ENCODE data around the gene CPNE6.

CPNE6 gene

DNA sequence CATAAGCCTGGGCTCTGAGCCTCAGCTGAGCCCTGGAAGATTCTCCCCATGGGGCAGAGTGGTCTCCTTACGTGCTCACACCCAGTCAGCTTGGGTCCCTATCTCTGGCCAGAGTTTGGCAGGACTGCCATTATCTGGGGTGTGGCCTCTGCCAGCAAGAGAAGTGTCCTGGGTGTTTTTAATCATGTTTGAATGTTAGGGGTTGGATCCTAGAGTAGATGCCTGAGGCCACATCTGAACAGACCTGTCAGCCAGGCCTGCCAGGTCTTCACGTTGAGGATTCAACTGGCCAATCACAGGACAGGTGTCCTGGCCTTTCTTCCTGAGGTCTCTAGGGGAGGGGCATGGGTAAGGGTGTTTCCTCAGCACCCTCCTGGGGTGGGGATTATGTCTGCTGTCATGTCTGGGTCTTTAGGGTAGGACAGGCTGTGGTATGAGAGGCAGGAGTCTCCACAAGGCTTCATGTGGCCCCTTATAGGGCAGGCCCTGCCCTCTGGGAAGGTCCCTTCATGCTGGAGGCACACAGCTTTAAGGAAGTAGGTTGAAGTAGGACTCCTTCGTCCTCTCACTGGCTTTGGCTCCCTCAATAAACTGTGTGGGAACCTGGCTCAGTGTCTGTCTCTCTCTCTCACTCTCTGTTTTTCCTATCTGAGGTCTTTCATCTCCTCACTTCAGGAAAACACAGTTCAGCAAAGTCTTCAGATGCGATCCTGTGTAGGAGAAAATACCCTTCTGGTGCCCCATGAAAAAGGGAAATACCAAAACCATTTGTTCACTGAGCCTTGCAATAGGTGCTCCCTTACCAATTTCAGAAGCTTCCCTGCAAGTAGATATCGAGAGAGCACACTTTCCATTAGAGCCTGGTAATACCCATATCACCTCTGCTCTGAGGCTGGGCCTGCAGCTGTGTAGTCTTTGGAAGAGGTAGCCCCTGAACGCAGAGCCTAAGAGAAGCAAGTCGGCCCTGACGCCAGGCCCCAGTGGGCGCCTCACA, 52.4 kb downstream of the CPNE6 start:
- CTCF ChIA-PET = interaction anchor here (0.6 to 1.2 kb wide), 2 partner anchors 14 to 37 kb away, joined by 3 read pairs; partner anchors contain the start of gene IRF9
- POLR2A ChIA-PET = interaction anchor here (0.5 to 1.3 kb wide), 4 partner anchors 9 to 1211 kb away, joined by 3 to 11 read pairs (median 4); partner anchors contain the start of genes DCAF11, EMC9 and NRL

DNA sequence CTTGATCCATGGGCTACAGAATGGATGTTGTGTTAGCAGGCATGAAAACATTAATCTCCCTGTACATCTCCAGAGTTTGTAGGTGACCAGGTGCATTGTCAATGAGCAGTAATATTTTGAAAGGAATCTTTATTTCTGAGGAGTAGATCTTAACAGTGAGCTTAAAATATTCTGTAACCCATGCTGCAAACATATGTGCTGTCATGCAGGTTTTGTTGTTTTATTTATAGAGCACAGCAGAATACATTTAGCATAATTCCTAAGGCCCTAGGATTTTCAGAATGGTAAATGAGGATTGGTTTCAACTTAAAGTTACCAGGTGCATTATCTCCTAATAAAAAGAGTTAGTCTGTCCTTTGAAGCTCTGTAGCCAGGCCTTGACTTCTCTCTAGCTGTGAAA, 55.6 kb downstream of the CPNE6 start:
- peaks cover 0 to 18% of the 10 kb centered on the region in 2 experiments; a peak in 1 of 3 replicates for H3K36me3 ChIP-seq (ENCODE audit: control insufficient read depth in 2 of 2, insufficient read depth in 1 of 2, low read length in 2 of 2)
- H3K27ac ChIP-seq (ENCODE audit: extremely low read depth, low read depth, low read length) = no peak overlapping the region
- H3K4me1 ChIP-seq (ENCODE audit: control insufficient read depth, insufficient read depth, low read length) = no peaks in the 10 kb centered on the region
- POLR2A ChIA-PET = interaction anchor here (1.7 to 2.6 kb wide), 2 partner anchors 9 to 12 kb away, joined by 10 to 14 read pairs; partner anchors contain the start of genes DCAF11, NRL and PSME1
- CTCF ChIA-PET = interaction anchor here (1.3 kb wide), 1 partner anchor 34 kb away, joined by 4 read pairs; no protein-coding TSS in a partner anchor
- no peaks in the 10 kb centered on the region for H3K9me3 ChIP-seq (ENCODE audit: control insufficient read depth, insufficient read depth, low read depth, low read length)
- H3K4me3 ChIP-seq (ENCODE audit: low read depth, low read length) = no peak overlapping the region
- TF ChIP-seq ZNF692 (tag by site-specific recombination; IDR thresholded peaks at IDR 0.05) = no peak
- no peak for TF ChIP-seq ZNF354C (tag by site-specific recombination; IDR thresholded peaks at IDR 0.05; ENCODE audit: borderline replicate concordance, low read depth)
- TF ChIP-seq ZIC2 (tag by site-specific recombination; IDR thresholded peaks at IDR 0.05) = no peak
- no peak for TF ChIP-seq ZNF16 (tag by site-specific recombination; IDR thresholded peaks at IDR 0.05; ENCODE audit: low read depth)
- no peak for TF ChIP-seq TRIM28 (IDR thresholded peaks at IDR 0.05; ENCODE audit: borderline replicate concordance, low read length)
- TF ChIP-seq ZNF26 (tag by site-specific recombination; IDR thresholded peaks at IDR 0.05) = no peak

More for the DNA sequence above, 52.4 kb downstream of the CPNE6 start:
- Histone ChIP-seq H3K9me3 (ENCODE audit: control insufficient read depth, insufficient read depth, low read depth, low read length) (no peaks in the 10 kb centered on the region), H3K4me3 (ENCODE audit: low read depth, low read length) (no peak overlapping the region), H3K36me3 (ENCODE audit: control insufficient read depth in 2 of 2, insufficient read depth in 1 of 2, low read length in 2 of 2) (peaks cover 10 to 46% of the 10 kb centered on the region in 2 experiments; a peak in 2 of 3 replicates), H3K27ac (ENCODE audit: extremely low read depth, low read depth, low read length) (no peak overlapping the region), H3K4me1 (ENCODE audit: control insufficient read depth, insufficient read depth, low read length) (no peaks in the 10 kb centered on the region)
- TF ChIP-seq ZNF501 (tag by site-specific recombination; IDR thresholded peaks at IDR 0.05) = no peak
- no peak for TF ChIP-seq ZNF654 (tag by site-specific recombination; IDR thresholded peaks at IDR 0.05; ENCODE audit: low read depth)
- no peak for TF ChIP-seq ZNF558 (tag by site-specific recombination; IDR thresholded peaks at IDR 0.05)
- no peak for TF ChIP-seq KLF16 (tag by site-specific recombination; IDR thresholded peaks at IDR 0.05)
- no peak for TF ChIP-seq ZNF548 (tag by site-specific recombination; IDR thresholded peaks at IDR 0.05)
- no peak for TF ChIP-seq ZNF513 (tag by site-specific recombination; IDR thresholded peaks at IDR 0.05)
- TF ChIP-seq, protein P1, sequence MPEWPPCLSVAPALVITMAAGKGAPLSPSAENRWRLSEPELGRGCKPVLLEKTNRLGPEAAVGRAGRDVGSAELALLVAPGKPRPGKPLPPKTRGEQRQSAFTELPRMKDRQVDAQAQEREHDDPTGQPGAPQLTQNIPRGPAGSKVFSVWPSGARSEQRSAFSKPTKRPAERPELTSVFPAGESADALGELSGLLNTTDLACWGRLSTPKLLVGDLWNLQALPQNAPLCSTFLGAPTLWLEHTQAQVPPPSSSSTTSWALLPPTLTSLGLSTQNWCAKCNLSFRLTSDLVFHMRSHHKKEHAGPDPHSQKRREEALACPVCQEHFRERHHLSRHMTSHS (tag by site-specific recombination; IDR thresholded peaks at IDR 0.05) = no peak
- TF ChIP-seq ZNF768 (tag by site-specific recombination; IDR thresholded peaks at IDR 0.05) = no peak
- no peak for TF ChIP-seq ZNF335 (tag by site-specific recombination; conservative IDR thresholded peaks at IDR 0.05)
- TF ChIP-seq, protein P2, sequence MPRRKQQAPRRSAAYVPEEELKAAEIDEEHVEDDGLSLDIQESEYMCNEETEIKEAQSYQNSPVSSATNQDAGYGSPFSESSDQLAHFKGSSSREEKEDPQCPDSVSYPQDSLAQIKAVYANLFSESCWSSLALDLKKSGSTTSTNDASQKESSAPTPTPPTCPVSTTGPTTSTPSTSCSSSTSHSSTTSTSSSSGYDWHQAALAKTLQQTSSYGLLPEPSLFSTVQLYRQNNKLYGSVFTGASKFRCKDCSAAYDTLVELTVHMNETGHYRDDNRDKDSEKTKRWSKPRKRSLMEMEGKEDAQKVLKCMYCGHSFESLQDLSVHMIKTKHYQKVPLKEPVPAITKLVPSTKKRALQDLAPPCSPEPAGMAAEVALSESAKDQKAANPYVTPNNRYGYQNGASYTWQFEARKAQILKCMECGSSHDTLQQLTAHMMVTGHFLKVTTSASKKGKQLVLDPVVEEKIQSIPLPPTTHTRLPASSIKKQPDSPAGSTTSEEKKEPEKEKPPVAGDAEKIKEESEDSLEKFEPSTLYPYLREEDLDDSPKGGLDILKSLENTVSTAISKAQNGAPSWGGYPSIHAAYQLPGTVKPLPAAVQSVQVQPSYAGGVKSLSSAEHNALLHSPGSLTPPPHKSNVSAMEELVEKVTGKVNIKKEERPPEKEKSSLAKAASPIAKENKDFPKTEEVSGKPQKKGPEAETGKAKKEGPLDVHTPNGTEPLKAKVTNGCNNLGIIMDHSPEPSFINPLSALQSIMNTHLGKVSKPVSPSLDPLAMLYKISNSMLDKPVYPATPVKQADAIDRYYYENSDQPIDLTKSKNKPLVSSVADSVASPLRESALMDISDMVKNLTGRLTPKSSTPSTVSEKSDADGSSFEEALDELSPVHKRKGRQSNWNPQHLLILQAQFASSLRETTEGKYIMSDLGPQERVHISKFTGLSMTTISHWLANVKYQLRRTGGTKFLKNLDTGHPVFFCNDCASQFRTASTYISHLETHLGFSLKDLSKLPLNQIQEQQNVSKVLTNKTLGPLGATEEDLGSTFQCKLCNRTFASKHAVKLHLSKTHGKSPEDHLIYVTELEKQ (tag by site-specific recombination; IDR thresholded peaks at IDR 0.05; ENCODE audit: borderline replicate concordance) = no peak
- no peak for TF ChIP-seq ZXDB (tag by site-specific recombination; IDR thresholded peaks at IDR 0.05)
- TF ChIP-seq ZNF624 (tag by site-specific recombination; IDR thresholded peaks at IDR 0.05) = no peak
- TF ChIP-seq, protein P3, sequence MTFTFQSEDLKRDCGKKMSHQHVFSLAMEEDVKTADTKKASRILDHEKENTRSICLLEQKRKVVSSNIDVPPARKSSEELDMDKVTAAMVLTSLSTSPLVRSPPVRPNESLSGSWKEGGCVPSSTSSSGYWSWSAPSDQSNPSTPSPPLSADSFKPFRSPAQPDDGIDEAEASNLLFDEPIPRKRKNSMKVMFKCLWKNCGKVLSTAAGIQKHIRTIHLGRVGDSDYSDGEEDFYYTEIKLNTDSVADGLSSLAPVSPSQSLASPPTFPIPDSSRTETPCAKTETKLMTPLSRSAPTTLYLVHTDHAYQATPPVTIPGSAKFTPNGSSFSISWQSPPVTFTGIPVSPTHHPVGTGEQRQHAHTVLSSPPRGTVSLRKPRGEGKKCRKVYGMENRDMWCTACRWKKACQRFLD (tag by site-specific recombination; IDR thresholded peaks at IDR 0.05) = no peak

Data from HEK293 (cell line).